ENCODE data around the gene ASTN2. TPM values are rescaled to one million over a fixed set of nuclear protein-coding genes. Genes with fewer than 3 reads are reported as not detected.
A peak's percentile ranks its signal among the peaks of the same experiment; 100 is the strongest.

ASTN2 gene
- total RNA-seq, 1 experiment from 2014 or later: 7.4 TPM

- Histone ChIP-seq H3K27me3 (ENCODE audit: control insufficient read depth, insufficient read depth, low read length) (no peaks in the 10 kb centered on the region; the same call in 1 of the 2 replicates), H3K4me3 (ENCODE audit: insufficient read depth, low read depth, low read length) (no peak overlapping the region), H3K36me3 (replicated peaks; ENCODE audit: control insufficient read depth, insufficient read depth, low read length) (no peaks in the 10 kb centered on the region)
- DNase-seq: peak; percentile 22
Measured at GRCh38 chr9:117247266-117247665, 167.6 kb downstream of the ASTN2 start.

DNA sequence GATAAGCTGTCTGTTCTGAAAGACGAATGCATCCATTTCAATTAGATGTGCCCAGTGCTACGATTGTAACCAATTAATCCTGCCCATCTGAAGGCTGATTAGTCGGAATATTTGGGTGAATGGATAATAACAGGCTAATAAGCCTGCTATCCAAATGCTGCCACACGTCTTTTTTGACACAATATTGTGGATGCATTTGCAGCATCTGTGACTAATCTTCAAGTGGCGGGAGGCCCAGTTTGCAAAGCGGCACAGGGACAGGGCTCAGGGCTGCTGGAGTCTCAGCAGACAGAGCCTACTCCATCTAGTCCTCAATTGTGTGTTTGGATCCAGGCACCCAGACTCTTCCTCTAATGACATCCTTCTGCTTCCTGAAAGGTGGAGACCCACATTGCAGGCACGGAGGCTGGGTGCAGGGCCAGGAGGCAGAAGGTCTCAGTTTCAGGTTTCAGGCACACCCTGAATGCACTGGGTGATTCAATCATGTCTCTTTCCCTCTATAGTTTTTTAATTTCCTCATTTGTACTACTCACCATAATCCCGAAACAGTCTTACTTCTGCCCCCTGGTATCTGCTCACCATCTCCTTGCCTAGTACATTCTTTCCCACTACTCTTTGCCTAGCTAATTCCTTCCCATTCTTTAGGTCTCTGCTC lies 169.6 kb downstream of the ASTN2 start:
- no peaks in the 10 kb centered on the region for H3K36me3 ChIP-seq (replicated peaks; ENCODE audit: control insufficient read depth, insufficient read depth, low read length)
- no peaks in the 10 kb centered on the region; the same call in 1 of the 2 replicates for H3K27me3 ChIP-seq (ENCODE audit: control insufficient read depth, insufficient read depth, low read length)
- no peak for DNase-seq

DNA sequence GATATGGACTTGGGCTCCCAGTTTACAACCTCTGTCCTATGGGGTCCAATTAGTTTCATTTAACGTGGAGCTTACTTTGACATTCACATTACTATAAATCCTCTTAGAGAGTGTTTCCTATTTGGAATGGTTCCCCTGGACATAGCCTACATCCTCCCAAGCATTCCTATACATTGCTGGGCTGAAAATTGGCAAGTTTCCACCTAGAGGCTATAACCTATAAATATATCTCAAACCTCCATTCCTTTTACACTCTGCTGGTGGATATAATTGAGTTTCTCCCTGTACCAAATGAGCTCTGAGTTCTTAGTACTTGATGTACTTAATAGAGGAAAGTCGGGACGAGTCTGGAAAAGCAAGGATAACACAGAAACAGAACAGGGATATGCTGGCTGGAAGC lies 172.8 kb downstream of the ASTN2 start:
- no peak for DNase-seq
- H3K27me3 ChIP-seq (ENCODE audit: control insufficient read depth, insufficient read depth, low read length): no peaks in the 10 kb centered on the region; the same call in 1 of the 2 replicates
- H3K4me3 ChIP-seq (ENCODE audit: insufficient read depth, low read depth, low read length): no peak overlapping the region
- no peaks in the 10 kb centered on the region for H3K36me3 ChIP-seq (replicated peaks; ENCODE audit: control insufficient read depth, insufficient read depth, low read length)

More for the DNA sequence above, 169.6 kb downstream of the ASTN2 start:
- no peak overlapping the region for H3K4me3 ChIP-seq (ENCODE audit: insufficient read depth, low read depth, low read length)

- Histone ChIP-seq H3K4me3 (ENCODE audit: insufficient read depth, low read depth, low read length) (no peak overlapping the region), H3K27me3 (ENCODE audit: control insufficient read depth, insufficient read depth, low read length) (no peaks in the 10 kb centered on the region), H3K36me3 (replicated peaks; ENCODE audit: control insufficient read depth, insufficient read depth, low read length) (no peaks in the 10 kb centered on the region)
- DNase-seq: no peak
Measured at GRCh38 chr9:117239428-117239827, 175.4 kb downstream of the ASTN2 start.

DNA sequence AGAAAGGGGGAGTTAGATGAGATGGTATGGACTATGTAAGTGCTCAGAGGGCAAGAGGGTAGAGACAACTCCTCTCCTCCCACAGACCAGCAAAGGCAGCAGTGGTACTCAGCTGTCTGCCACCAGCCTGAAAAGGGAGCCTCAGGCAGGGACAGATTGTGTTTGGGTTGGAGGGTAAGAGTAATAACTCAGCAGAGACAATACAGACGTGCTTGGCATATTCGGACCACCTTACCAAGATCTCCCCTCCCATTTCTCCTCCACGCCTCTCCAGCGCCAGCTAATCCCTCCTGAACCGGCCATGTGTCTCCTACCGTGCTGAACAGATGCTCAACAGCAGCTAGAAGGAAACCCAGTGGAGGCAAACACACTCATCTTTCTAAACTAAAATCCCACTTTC lies 180.8 kb downstream of the ASTN2 start:
- Histone ChIP-seq H3K27me3 (ENCODE audit: control insufficient read depth, insufficient read depth, low read length) (no peaks in the 10 kb centered on the region), H3K4me3 (ENCODE audit: insufficient read depth, low read depth, low read length) (no peak overlapping the region), H3K36me3 (replicated peaks; ENCODE audit: control insufficient read depth, insufficient read depth, low read length) (no peaks in the 10 kb centered on the region)
- no peak for DNase-seq

GRCh38 chr9:117233016-117233415 lies 181.8 kb downstream of the ASTN2 start:
- no peak for DNase-seq
- no peaks in the 10 kb centered on the region for H3K36me3 ChIP-seq (replicated peaks; ENCODE audit: control insufficient read depth, insufficient read depth, low read length)
- H3K4me3 ChIP-seq (ENCODE audit: insufficient read depth, low read depth, low read length): no peak overlapping the region
- H3K27me3 ChIP-seq (ENCODE audit: control insufficient read depth, insufficient read depth, low read length): no peaks in the 10 kb centered on the region

- H3K36me3 ChIP-seq (replicated peaks; ENCODE audit: control insufficient read depth, insufficient read depth, low read length): no peaks in the 10 kb centered on the region
- H3K27me3 ChIP-seq (ENCODE audit: control insufficient read depth, insufficient read depth, low read length): no peaks in the 10 kb centered on the region
- DNase-seq: no peak
- H3K4me3 ChIP-seq (ENCODE audit: insufficient read depth, low read depth, low read length): no peak overlapping the region
Measured at GRCh38 chr9:117232281-117232680, 182.6 kb downstream of the ASTN2 start.

DNA sequence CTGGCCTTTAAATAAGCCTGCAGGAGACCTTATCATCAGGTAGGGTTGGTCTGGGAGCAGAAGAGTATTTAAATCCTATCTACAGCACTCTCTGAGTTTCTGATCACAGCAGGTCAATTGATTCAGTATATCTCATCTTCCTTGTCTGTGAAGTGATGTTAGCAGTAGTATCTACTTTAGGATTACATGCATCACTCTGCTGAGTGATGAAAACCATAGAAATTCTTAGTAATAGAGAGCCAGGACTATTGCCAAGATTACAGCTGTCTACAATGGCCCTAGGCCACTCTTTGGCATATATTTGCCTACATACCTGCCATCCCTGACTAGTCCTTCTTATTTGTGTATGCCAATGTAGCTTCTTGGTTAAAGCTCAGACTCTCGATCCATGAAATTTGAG lies 183.8 kb downstream of the ASTN2 start:
- DNase-seq: no peak
- H3K36me3 ChIP-seq (replicated peaks; ENCODE audit: control insufficient read depth, insufficient read depth, low read length): no peaks in the 10 kb centered on the region
- H3K27me3 ChIP-seq (ENCODE audit: control insufficient read depth, insufficient read depth, low read length): no peaks in the 10 kb centered on the region
- H3K4me3 ChIP-seq (ENCODE audit: insufficient read depth, low read depth, low read length): no peak overlapping the region

- H3K36me3 ChIP-seq (replicated peaks; ENCODE audit: control insufficient read depth, insufficient read depth, low read length): no peaks in the 10 kb centered on the region
- no peaks in the 10 kb centered on the region for H3K27me3 ChIP-seq (ENCODE audit: control insufficient read depth, insufficient read depth, low read length)
- DNase-seq: peak; percentile 13
- H3K4me3 ChIP-seq (ENCODE audit: insufficient read depth, low read depth, low read length): no peak overlapping the region
Measured at GRCh38 chr9:117224695-117225094, 190.2 kb downstream of the ASTN2 start.

- Histone ChIP-seq H3K27me3 (ENCODE audit: control insufficient read depth, insufficient read depth, low read length) (no peaks in the 10 kb centered on the region), H3K4me3 (ENCODE audit: insufficient read depth, low read depth, low read length) (no peak overlapping the region), H3K36me3 (replicated peaks; ENCODE audit: control insufficient read depth, insufficient read depth, low read length) (no peaks in the 10 kb centered on the region)
- no peak for DNase-seq
Measured at GRCh38 chr9:117218951-117219350, 195.9 kb downstream of the ASTN2 start.

DNA sequence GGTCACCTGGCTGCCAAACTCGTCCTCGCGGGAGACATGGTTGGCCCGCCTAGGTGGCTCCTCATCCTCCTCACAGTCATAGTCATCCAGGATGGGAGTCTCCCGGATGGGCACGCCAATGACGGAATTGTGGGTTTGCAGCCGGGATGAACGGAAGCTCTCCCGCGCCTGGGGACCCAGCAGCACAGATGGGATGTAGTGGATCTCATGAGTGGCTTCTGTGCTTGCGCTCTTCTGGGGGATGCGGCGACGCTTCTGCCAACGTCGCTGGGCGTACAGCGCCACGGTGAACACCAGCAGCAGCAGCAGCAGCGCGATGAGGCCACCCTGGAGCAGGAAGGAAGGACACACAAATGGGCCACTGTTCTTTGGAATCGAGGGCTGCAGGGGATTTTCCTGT lies 200.4 kb downstream of the ASTN2 start:
- Histone ChIP-seq H3K4me3 (ENCODE audit: insufficient read depth, low read depth, low read length) (no peak overlapping the region), H3K27me3 (ENCODE audit: control insufficient read depth, insufficient read depth, low read length) (no peaks in the 10 kb centered on the region), H3K36me3 (replicated peaks; ENCODE audit: control insufficient read depth, insufficient read depth, low read length) (no peaks in the 10 kb centered on the region)
- DNase-seq: no peak

GRCh38 chr9:117211280-117211679 lies 203.6 kb downstream of the ASTN2 start:
- Histone ChIP-seq H3K27me3 (ENCODE audit: control insufficient read depth, insufficient read depth, low read length) (no peaks in the 10 kb centered on the region), H3K4me3 (ENCODE audit: insufficient read depth, low read depth, low read length) (no peak overlapping the region), H3K36me3 (replicated peaks; ENCODE audit: control insufficient read depth, insufficient read depth, low read length) (no peaks in the 10 kb centered on the region)
- no peak for DNase-seq

GRCh38 chr9:117205806-117206205 lies 209.1 kb downstream of the ASTN2 start:
- no peaks in the 10 kb centered on the region for H3K27me3 ChIP-seq (ENCODE audit: control insufficient read depth, insufficient read depth, low read length)
- no peaks in the 10 kb centered on the region for H3K36me3 ChIP-seq (replicated peaks; ENCODE audit: control insufficient read depth, insufficient read depth, low read length)
- H3K4me3 ChIP-seq (ENCODE audit: insufficient read depth, low read depth, low read length): no peak overlapping the region
- no peak for DNase-seq

DNA sequence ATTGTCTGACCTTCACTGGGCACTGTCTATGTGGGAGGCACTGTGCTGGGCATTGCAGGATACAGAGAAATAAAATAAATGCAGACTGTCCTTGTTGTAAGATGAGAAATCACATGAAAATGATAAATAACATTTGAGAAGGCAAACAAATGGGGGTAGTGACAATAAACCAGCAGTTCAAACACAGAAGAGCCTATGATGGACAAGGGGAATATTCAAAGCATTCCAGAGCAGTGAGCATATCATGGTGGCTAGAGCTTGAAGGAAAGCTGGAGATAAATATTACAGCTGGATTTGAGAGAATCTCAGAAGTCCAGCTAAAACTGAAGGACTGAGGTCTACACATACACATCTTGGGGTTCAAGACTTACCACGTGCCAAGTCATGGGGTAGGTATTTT lies 209.9 kb downstream of the ASTN2 start:
- DNase-seq: no peak
- no peak overlapping the region for H3K4me3 ChIP-seq (ENCODE audit: insufficient read depth, low read depth, low read length)
- H3K27me3 ChIP-seq (ENCODE audit: control insufficient read depth, insufficient read depth, low read length): no peaks in the 10 kb centered on the region
- H3K36me3 ChIP-seq (replicated peaks; ENCODE audit: control insufficient read depth, insufficient read depth, low read length): no peaks in the 10 kb centered on the region

- DNase-seq: no peak
- H3K27me3 ChIP-seq (ENCODE audit: control insufficient read depth, insufficient read depth, low read length): no peaks in the 10 kb centered on the region
- H3K36me3 ChIP-seq (replicated peaks; ENCODE audit: control insufficient read depth, insufficient read depth, low read length): no peaks in the 10 kb centered on the region
- no peak overlapping the region for H3K4me3 ChIP-seq (ENCODE audit: insufficient read depth, low read depth, low read length)
Measured at GRCh38 chr9:117191504-117192261, 223.2 kb downstream of the ASTN2 start.

All from H7 (cell line).